ENCODE data around the gene TMEM37.
"Not testable (repeated sequence)": the region's sequence is repeated elsewhere in the genome, so short reads cannot be mapped to it uniquely, and the experiment has no call there.

The TMEM37 gene, protein sequence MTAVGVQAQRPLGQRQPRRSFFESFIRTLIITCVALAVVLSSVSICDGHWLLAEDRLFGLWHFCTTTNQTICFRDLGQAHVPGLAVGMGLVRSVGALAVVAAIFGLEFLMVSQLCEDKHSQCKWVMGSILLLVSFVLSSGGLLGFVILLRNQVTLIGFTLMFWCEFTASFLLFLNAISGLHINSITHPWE

GRCh38 chr2:119431155-119431975 is at the start of gene TMEM37:
Gene TMEM37 (plus strand): TSS chr2:119431854. CDS start chr2:119431904, 50 bp downstream.
- DNase-seq (ENCODE audit: low spot score), result peak; percentile 68

GRCh38 chr2:119383410-119384140 is 48.1 kb upstream of the TMEM37 start:
- DNase-seq (ENCODE audit: low spot score), result peak; percentile 17

- no peak for DNase-seq (ENCODE audit: low spot score)
Measured at GRCh38 chr2:119384971-119385370, 46.7 kb upstream of the TMEM37 start.

- no peak for DNase-seq (ENCODE audit: low spot score)
Measured at GRCh38 chr2:119385466-119385865, 46.2 kb upstream of the TMEM37 start.

GRCh38 chr2:119387381-119388129 is 44.1 kb upstream of the TMEM37 start:
- peak; percentile 97 for DNase-seq (ENCODE audit: low spot score)

DNA sequence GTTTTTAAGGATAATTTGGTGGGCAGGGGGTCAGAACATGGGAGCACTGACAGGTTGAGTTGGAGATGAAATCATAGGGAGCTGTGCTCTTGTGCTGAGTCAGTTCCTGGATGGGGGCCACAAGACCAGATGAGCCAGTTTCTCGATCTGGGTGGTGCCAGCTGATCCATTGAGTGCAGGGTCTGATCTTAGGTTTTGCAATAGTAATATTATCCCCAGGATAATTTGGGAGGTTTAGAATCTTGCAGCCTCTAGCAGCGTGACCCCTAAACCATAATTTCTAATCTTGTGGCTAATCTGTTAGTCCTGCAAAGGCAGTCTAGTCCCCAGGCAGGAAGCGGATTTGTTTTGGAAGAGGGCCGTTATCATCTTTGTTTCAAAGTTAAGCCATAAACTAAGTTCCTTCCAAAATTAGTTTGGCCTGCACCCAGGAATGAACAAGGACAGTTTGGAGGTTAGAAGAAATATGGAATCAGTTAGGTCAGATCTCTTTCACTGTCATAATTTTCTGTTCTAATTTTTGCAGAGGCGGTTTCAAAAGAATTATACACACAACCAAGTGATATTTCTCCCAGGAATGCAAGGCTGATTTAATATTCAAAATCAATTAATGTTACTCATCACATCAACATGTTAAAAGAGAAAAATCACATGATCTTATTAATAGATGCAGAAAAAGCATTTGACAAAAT is 41.9 kb upstream of the TMEM37 start:
- peak; percentile 66 for DNase-seq (ENCODE audit: low spot score)

DNA sequence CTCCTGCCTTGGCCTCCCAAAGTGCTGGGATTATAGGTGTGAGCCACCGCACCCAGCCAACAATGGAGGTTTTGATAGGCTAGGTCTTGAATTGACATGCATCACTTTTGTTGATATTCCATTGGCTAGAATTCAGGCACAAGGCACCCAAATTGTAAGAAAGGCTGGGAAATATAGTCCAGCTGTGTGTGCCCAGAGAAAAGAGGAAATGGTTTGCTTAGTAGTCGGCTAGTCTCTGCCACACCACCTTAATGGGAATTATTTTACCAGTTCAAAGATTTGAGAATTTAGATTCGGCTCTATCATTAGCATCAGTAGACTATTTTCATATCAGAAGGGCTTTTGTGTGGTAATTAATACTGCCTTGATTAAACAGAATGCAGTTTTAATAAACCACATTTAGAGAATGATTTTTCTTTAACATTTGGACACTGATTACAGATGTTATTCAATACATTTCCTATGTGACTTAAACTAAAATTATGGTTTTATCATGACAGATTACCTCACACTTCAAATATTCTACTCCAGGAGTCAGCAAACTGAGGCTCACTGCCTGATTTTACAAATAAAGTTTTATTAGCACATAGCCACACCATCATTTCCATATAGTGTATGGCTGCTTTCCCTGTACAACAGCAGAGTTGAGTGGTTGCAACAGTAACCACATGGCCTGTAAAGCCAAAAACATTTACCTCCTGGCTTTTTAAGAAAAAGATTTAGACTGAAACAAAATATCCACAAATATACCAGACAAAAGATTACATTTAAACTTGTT is 37.5 kb upstream of the TMEM37 start:
- DNase-seq (ENCODE audit: low spot score), result no peak

GRCh38 chr2:119397196-119397595 is 34.5 kb upstream of the TMEM37 start:
- no peak for DNase-seq (ENCODE audit: low spot score)

DNA sequence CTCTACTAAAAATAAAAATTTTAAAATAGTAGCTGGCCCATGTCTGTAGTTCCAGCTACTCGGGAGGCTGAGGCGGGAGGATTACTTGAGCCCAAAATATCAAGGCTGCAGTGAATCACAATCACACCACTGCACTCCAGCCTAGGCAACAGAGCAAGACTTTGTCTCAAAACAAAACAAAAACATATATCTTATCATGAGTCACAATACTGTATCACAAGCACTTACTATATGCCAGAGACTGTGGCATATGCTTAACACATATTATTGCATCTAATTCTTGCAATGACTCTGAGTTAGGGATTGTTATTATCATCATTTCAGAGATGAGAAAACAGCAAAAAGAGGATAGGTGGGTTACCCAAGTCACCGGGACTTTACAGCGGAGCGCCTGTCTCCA is 29.5 kb upstream of the TMEM37 start:
- DNase-seq (ENCODE audit: low spot score), result no peak

DNA sequence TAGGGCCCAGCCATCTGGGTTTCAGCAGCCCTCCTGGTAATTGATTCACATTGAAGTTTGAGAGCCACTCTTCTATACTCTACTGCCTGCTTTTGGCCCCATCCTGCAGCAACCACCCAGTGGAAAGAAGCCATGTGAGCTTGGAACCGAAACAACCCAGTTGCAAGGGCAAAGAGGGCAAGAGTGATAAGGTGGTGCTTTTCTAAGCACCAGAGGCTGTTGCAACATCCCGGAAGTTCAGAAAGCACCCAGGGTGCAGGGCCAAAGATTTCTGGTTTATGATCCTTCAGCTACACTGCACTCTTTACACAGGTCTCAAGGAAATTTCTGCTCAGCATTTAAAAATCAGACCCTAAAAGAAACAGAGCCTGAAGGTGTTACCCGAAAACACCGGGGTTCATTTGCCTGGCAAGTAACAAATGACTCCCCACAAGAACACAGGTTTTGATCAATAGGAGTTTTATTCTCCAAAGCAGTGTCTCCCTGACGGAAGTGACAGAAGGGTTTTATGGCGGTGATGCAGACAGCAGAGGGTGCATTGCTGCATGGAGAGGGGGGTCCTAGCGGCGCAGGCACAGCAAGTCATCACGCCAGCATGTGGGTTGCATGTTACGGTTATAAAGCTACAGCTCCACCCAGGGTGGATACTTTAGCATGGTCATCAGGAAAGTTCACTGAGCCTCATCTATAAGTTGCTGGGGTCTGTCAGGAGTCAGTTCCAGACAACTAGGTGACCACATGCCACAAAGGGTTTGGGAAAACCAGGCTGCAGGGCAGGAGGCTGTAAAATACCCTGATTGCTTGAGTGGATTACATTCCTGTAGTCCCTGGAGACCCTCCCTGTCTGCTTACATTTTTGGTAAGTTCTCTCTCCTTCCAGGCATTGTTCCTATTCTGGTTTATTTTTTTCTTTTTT is 28.8 kb upstream of the TMEM37 start:
- DNase-seq (ENCODE audit: low spot score), result no peak

- DNase-seq (ENCODE audit: low spot score), result not testable (repeated sequence)
Measured at GRCh38 chr2:119403618-119404017, 28.0 kb upstream of the TMEM37 start.

DNA sequence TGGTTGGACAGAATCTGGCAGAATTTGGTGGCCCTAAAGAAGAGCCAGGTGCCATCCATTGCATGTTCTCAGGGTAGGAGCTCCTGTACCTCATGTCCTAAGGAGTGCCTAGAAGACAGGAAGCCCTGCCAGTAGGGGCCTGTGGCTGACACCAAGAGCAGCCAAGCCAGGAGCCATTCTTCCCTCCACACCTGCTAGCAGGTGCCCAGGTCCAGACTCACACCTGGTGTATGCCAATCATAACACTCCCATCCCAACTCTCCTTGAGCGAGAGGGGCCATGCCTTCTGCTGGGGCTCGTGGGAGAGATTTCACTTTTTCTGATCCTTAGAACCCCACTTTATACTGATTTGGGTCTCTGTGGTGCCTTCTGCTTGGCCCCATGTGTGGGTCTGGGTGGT is 26.5 kb upstream of the TMEM37 start:
- no peak for DNase-seq (ENCODE audit: low spot score)

GRCh38 chr2:119407430-119408220 is 24.0 kb upstream of the TMEM37 start:
- peak; percentile 65 for DNase-seq (ENCODE audit: low spot score)

DNA sequence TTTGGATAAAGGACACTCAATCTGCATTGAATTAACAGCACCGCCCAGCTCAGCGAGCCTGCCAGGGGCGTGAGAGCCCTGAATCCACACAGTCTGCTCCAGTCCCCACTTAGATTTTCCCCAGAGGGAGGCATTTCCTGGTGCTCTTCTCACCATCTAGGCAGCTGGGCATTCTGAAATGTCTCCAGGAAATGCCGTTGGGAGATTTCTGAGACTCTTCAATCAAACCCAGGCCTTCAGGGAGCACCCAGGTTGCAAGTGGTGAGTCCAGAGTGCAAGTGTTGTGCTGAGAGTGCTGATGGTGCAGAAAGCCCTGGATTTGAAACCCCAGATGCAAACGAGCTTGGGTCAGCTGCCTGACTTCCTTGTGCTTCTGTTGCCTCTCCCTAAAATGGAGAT is 23.4 kb upstream of the TMEM37 start:
- DNase-seq (ENCODE audit: low spot score), result no peak

GRCh38 chr2:119409506-119409905 is 22.1 kb upstream of the TMEM37 start:
- DNase-seq (ENCODE audit: low spot score), result no peak

- DNase-seq (ENCODE audit: low spot score), result no peak
Measured at GRCh38 chr2:119414894-119415293, 16.8 kb upstream of the TMEM37 start.

GRCh38 chr2:119415630-119416029 is 16.0 kb upstream of the TMEM37 start:
- no peak for DNase-seq (ENCODE audit: low spot score)

- DNase-seq (ENCODE audit: low spot score), result no peak
Measured at GRCh38 chr2:119416299-119416923, 15.2 kb upstream of the TMEM37 start.

Data from kidney tubule cell (primary cell).